Measurements from ENCODE around the gene KLHL29. TPM values are rescaled to one million over a fixed set of nuclear protein-coding genes. Genes with fewer than 3 reads are reported as not detected.

KLHL29 gene
- total RNA-seq, 1 experiment from 2014 or later: 7.7 TPM

DNA sequence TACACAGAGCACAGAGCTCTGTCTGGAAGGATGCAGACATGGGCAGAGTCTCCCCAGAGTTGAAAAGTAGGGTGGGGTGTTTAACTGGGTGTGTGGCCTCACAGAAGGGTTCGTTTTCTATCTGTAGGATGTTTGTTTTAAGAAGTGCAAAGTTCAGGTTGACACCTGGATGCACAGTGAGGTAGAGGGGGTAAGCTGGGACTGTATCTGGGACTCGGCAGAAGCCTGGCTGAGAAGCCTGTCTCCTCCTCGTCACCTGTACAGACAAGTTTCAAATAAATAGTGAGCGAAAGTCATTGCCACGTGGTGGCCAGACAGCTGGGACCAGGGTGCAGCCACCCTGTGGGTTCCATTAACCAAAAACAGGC lies 145.9 kb downstream of the KLHL29 start:
- no TSS peak for BruUV-seq (replicated peaks)
- no peak for ATAC-seq
- no peak overlapping the region for H3K27ac ChIP-seq (ENCODE audit: low read length)
- no peak overlapping the region for H3K4me3 ChIP-seq (ENCODE audit: low read depth in 2 of 2, low read length in 2 of 2)
- no peaks in the 10 kb centered on the region for H3K27me3 ChIP-seq (ENCODE audit: control insufficient read depth, insufficient read depth, low read length)
- POLR2A ChIA-PET: no interaction called here
- peaks cover 4% of the 10 kb centered on the region; the same call in 1 of the 2 replicates for H3K4me1 ChIP-seq (ENCODE audit: control insufficient read depth, insufficient read depth, low read length)
- in situ Hi-C loops (cut with HindIII; ENCODE audit: low pct_unique_long_range_greater_than_20kb, low sequenced_read_pairs): no loop called here
- DNase-seq (ENCODE audit: low read depth, low spot score): no peak
- no peaks in the 10 kb centered on the region for H3K36me3 ChIP-seq (ENCODE audit: control insufficient read depth, insufficient read depth, low read length)
- H3K9me3 ChIP-seq (ENCODE audit: control insufficient read depth, insufficient read depth, low read depth, low read length): no peaks in the 10 kb centered on the region
- intact Hi-C loops (cut with micrococcal nuclease; ENCODE audit: unreplicated experiment): no loop called here
- TF ChIP-seq TCF7L2 (IDR thresholded peaks at IDR 0.05; ENCODE audit: low read depth, low read length): no peak
- TF ChIP-seq SIN3A (IDR thresholded peaks at IDR 0.05; ENCODE audit: borderline replicate concordance, insufficient read depth, low read depth, low read length): no peak
- TF ChIP-seq REST (IDR thresholded peaks at IDR 0.05; ENCODE audit: insufficient read depth in 1 of 2, low read depth in 2 of 2, low read length in 1 of 2): no peak
- TF ChIP-seq CTCF (IDR thresholded peaks at IDR 0.05): no peak
- no peak for TF ChIP-seq POLR2AphosphoS5 (IDR thresholded peaks at IDR 0.05; ENCODE audit: low read depth, low read length)
- CTCF ChIA-PET: no interaction called here

DNA sequence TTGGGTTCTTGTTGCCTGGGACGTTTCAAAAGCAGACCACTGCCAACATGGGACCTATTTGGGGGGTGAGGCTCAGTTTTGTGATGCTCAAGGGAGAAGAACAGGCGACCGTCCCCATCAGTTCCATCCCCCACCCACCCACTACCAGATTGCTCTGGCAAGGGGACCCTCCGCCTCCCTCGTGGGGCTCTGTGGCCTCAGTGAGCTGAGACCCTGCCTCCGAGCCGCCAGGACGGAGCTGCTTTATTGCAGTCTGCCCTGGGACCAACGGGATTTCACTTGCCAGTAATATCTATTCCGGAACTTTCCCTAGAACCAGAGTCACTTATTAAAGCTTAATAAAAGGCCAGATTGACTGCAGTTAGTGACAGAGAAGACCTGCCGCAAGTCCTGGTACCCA lies 146.3 kb downstream of the KLHL29 start:
- in situ Hi-C loops (cut with HindIII; ENCODE audit: low pct_unique_long_range_greater_than_20kb, low sequenced_read_pairs): no loop called here
- Histone ChIP-seq H3K27me3 (ENCODE audit: control insufficient read depth, insufficient read depth, low read length) (no peaks in the 10 kb centered on the region), H3K9me3 (ENCODE audit: control insufficient read depth, insufficient read depth, low read depth, low read length) (no peaks in the 10 kb centered on the region), H3K27ac (ENCODE audit: low read length) (no peak overlapping the region), H3K36me3 (ENCODE audit: control insufficient read depth, insufficient read depth, low read length) (no peaks in the 10 kb centered on the region), H3K4me3 (ENCODE audit: low read depth in 2 of 2, low read length in 2 of 2) (no peak overlapping the region), H3K4me1 (ENCODE audit: control insufficient read depth, insufficient read depth, low read length) (peaks cover 4% of the 10 kb centered on the region; the same call in 1 of the 2 replicates)
- ChIA-PET CTCF (no interaction called here), POLR2A (no interaction called here)
- DNase-seq (ENCODE audit: low read depth, low spot score): no peak
- no TSS peak for BruUV-seq (replicated peaks)
- intact Hi-C loops (cut with micrococcal nuclease; ENCODE audit: unreplicated experiment): no loop called here
- ATAC-seq: no peak
- no peak for TF ChIP-seq SIN3A (IDR thresholded peaks at IDR 0.05; ENCODE audit: borderline replicate concordance, insufficient read depth, low read depth, low read length)
- TF ChIP-seq POLR2AphosphoS5 (IDR thresholded peaks at IDR 0.05; ENCODE audit: low read depth, low read length): no peak
- no peak for TF ChIP-seq CTCF (IDR thresholded peaks at IDR 0.05)
- no peak for TF ChIP-seq REST (IDR thresholded peaks at IDR 0.05; ENCODE audit: insufficient read depth in 1 of 2, low read depth in 2 of 2, low read length in 1 of 2)
- TF ChIP-seq TCF7L2 (IDR thresholded peaks at IDR 0.05; ENCODE audit: low read depth, low read length): no peak

Measured in Panc1 (cell line).